SW 1271 (cell line): Measurements from ENCODE around the gene STXBP6.
"Not testable (repeated sequence)": the region's sequence is repeated elsewhere in the genome, so short reads cannot be mapped to it uniquely, and the experiment has no call there.

Source experiments
- DNase-seq, 2 experiments: peaks; one replicate each; lab custom pipeline; 2025; lab: John Stamatoyannopoulos, UW

The STXBP6 gene

DNA sequence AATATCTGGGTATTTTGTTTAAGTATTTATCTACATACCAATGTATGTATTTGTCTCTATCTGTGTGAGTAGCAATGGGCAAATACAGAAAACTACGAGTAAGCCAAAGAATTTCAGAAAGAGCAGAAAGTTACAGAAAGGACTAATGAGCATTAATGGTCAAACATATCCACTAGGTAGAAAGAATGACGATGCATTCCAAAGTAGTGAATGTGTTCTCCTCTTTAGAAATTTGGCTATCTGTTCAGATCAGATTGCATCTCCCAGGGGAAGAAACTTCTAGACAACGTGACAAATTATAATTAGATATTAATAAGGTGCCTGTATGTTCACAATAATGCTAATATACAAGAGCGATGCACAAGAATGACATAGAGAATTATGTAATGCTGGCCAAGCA is 221.5 kb downstream of the STXBP6 start:
- DNase-seq, result no peak

DNA sequence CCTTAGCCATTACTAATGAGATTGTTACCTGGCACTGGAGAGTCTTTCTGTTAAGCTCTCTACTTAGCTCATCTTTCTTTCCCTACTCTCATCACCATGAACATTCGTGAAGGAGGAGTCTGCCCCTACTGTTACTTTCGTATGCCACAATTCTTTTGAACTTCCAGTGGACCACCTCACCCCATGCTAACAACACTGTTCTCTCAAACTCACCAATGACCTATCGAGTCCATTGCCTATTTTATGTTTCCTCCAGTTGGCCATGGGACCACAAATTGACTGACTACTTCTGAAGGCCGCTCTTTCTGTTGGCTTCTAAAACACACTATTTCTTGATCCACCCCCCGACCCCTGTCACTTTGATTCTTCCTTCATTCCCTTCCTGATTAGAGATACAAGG is 223.6 kb downstream of the STXBP6 start:
- no peak for DNase-seq

DNA sequence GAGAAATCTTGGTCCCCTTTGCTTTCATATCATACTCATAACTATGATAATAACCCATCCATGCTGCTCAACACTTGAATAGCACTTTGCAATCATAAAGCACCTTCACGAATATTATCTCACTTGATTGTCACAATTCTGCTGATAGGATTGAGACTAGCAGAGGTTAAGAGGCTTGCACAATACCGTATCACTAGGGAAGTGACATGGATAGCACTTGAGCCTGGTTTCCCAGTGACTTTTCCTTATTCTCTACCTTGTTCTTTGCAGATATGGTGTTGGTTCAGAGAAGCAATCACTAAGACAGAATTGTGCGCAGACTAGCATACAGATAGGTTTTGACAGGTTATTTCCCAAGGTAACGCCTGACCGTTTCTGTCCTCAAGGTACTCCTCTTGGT is 229.3 kb downstream of the STXBP6 start:
- no peak for DNase-seq

DNA sequence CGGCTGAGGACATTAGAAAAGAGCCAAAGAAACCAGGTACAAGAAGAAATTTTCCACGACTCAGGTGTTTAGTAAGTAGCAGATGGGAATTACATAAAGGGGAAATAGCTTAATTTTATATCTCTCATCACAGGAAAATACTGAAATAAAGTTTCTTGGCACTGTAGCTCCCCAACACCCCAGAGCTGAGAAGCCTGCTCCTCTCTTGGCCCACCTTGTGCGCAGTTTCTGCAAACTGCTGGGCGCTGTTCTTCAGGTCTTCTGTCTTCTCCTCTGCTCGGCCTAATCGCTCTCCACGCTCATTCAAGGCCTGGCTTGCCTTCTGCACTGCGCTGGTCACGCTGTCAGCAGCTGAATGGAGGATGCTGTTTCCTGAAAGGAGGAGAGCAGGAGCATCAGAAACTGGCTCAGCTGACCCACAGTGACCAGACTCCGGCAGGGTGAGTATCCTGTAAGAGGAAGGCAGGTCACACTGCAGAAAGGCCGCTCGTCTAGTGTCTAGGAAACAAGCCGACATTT is 231.1 kb downstream of the STXBP6 start:
- no peak for DNase-seq

DNA sequence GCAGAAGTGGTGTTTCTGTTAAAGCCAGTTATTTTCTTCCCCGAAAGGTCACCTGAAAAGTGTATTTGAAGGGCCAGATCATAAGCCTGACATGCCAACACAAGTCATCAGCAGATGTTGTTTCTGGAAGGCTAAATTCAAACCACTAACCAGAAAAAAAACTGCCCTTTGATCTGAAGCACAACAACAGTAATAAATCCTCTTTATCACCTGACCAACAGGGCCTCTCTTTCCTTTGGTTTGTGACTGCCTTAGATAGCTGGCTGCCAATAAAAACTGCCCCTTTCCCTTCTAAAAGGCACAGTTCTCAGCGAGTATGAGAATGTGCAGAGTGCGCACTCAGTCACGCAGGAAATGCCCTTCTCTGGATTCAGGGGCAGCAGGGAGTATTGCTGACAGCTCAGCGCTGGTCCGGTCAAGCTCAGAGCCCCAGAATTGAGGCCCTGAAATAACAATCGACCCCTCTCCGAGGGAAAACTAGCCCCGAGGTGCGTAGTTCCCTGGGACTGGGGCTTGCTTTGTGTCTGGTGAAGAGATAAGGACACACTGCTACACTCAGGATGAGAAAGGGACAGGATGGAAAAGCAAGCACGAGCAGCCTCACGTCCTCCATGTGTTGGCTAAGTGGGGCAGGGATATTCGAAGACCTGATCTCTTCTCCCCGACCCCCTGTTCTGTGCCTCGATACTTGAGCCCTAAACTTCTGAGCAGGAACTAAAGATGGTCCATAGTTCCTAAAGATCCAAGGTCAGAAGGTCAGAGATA is 231.7 kb downstream of the STXBP6 start:
- DNase-seq, result no peak

DNA sequence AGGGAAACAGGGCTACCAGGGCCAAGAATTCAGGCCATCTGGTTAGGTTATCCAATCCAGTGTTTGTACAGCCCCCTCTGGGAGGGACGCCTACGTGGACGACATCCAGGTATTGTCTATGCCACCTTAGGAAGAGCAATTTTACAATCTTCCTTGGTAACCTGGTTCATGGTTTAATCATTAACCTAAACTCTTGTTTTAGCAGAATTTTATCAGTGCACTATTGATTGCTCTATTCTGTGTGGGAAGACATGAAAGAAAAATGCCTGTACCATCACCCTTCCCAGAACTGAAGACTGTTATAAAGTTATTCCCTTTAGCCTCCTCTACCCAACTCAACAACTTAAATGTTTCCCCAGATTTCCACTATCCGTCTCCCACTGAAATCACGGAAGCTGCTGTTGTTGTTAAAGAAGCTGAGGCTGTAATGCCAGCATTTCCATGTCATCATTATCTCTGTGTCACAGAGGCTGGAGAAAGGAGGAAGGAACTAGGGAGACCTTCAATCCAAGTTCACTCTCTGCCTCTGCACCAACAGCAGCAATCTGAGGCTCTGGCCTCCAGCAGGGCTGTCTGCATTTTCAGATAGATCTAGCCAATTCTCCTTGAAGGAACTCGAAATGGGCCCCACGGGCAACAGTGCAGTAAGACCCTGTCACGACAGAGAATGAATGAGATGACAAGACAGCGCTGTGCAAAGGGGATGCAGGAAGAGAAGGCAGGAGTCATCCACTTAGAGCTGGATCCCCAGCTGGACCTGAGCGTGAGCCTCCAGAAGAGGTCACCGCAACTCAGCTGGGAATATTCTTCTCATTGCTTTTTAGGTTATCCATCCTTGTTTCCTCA is 232.5 kb downstream of the STXBP6 start:
- DNase-seq, result peak in 1 of 2 experiments; percentile 9

DNA sequence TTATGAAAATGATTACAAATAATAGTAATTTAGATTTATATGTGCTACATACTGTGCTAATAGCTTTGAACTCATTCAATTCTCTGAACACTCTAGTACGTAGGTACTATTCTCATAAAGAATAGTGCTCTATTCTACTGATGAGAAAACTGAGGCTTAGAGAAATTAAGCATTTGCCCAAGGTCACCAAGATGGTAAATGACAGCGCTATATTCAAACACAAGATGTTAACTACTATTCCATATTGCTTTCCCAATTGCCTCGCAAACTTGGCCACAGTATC is 233.1 kb downstream of the STXBP6 start:
- no peak for DNase-seq

DNA sequence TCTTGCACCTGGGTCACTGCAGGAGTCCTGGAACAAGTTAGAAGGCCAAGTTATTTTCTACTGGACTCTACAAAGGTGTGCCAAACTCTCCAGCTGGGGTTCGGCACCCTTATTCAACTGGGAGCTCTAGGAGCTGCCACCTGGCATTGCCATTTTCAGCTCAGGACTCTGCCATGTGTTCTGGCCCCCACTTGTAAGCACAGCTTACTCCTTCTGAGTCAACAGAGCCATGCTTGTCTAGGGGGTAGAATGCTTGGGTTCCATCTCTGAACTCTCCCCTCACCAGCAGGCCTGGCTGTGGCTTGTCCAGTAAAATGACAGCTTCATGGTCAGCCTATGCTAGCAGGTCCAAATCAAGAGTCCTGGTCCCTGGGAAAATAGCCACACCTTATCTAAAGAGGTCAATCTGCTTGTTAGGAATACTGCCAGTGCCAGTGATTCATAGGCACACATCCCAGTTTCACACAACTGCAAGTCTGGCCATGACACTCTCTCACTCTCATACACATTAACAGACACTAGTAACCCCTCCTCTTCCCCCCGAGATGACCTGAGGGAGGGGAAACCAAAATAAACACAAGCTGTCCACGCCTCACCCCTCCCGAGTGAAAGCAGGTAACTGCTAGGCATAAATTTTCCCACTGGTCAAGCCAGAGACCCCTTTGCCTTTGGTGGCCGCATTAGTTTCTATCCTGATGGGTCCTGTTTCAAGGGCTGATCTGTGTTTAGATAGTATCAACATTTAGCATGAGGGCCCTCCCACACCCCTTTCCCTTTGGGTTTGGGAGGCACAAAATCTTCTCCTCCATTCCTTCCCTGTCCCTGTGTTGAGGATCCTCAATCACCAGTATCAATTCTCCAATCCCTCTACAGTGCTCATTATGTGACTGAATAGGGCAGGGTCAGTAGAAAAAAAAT is 233.7 kb downstream of the STXBP6 start:
- DNase-seq, result no peak

DNA sequence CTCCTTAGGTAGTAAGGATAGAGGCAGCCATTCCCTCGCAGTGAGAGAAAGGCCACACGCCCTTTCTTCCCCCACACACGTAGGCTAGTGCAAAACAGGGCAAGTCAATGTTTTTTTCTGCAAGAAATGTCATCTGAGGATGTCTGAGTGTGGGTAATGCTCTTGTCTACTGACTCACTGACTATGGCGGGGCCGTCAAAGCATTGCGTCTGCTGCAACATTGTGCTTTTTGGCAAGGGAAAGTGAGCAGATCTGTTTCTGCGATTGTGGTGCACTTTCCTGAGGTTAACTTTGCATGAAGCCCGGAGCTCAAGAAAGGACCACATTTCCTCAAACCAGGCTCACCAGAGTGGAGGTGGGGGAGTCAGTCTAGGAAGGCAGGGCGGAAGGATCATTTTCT is 234.4 kb downstream of the STXBP6 start:
- no peak for DNase-seq

DNA sequence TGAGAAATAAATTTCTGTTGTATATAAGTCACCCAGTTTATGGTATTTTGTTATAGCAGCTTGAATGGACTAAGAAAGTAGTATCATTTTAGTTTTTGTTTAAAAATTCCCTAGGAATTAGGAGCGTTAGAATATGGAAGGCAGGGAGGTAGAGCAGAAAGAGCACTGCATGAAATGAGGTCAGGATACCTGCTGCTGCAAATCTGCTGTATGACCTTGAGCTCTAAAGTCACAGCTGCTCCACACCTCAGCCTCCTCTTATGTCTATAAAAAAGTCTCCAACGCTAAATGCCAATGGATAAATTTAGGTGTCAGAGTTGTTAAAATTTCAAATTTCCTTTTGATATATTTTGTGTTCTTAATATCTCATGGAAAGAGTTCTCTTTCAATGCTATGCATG is 235.0 kb downstream of the STXBP6 start:
- DNase-seq, result no peak

DNA sequence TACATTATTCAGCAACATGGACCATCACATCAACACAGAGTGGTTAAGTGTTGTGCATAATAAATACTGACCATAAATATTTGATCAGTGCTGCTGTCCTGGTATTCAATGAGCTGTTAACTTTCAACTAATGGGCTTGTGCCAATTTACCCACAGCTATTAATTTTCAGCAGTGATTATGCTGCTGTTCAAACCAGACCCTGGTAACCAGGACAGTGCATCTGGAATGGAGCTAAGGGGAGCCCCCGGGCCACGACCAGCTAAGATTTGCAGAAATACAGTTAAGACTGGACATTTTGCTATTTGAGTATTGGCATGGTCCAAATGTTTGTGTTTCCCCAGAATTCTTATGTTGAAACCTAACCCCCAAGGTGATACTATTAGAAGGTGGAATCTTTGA is 235.6 kb downstream of the STXBP6 start:
- DNase-seq, result no peak

DNA sequence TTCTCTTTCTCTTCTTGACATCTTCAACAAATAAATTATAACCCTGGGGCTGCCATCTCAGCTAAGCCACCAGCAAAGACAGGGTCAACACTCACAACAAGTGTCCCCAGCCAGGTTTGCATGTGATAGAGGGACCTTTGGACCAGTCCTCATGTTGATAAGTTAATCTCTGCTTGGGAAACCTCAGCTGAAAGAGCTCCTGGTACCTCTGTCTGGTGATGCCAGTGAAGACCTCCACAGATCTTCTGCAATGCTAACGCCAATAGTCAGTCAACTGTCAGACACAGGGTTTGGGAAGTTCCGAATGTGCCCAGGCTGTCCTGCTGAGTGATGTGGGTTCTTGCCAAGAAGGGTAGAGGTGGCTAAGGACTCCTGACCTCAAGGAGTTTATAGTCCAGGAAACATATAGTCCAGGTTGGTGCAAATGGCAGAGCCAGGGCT is 236.1 kb downstream of the STXBP6 start:
- DNase-seq, result no peak

DNA sequence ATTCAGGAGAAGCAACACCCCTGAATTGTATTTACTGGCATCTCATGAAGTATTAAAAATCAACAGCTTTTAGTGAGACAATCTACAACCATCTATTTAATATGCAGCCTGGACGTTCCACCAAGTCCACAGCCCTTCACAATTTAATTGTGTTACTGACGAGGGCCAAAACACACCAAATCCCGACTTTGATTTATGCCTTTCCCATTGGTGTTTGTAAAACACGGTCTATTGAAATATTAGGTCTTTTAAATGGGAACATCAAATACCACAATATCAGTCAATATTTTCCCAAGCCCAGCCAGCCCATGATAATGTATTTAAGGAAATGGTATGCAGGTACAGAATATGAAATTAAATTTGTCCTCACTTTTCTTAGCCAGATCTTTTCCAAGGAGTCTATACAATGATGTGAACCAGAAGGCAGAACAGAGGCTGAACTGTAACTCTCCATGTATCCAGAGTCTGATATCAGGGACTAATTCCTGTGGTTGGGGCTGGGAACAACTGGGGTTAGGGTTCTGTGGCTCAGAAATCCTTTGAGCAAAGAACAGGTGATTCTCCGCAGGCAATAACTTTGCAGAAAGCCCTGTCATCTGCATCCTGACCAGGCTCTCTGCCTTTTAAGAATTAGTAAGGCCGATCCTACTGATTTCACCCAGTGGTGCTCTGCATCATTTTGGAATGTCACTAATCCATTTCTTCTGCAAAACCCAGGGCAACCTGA is 236.7 kb downstream of the STXBP6 start:
- no peak for DNase-seq

DNA sequence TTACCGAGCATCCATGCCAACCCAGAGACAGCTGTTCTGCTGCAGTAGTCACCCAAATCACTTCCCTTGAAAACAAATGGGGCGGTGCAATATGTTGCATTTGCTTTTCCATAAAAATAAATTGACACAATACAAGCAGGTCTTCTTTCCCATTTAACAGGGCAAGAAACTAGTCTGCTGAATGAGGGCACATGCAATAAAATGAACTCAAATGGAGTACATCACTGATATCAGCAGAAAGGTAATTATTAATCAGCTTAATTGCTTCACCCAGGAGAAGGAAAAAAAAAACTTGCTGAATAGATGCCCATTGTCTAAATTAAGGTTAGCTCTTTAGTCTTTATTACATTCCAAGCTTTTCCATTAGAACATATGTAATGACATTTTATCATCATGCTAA is 240.8 kb downstream of the STXBP6 start:
- DNase-seq, result no peak

DNA sequence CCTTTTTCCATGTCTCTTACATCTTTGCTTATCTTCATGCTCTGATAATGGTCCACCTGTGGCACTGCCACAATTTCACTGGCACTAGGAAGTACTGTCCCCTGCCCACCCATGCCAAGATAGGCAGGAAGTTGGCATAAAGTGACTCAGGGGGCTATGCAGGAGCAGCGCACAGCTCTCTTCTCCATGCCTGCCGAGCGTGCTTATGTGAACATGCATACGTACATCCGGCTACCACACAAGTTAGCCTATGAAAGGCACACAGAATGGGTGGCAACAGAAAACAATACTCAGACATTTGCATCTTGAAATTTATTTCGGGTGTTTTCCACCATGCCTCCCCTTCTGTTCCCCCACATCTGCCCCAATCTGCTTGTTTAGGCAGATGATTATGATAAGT is 241.5 kb downstream of the STXBP6 start:
- no peak for DNase-seq

DNA sequence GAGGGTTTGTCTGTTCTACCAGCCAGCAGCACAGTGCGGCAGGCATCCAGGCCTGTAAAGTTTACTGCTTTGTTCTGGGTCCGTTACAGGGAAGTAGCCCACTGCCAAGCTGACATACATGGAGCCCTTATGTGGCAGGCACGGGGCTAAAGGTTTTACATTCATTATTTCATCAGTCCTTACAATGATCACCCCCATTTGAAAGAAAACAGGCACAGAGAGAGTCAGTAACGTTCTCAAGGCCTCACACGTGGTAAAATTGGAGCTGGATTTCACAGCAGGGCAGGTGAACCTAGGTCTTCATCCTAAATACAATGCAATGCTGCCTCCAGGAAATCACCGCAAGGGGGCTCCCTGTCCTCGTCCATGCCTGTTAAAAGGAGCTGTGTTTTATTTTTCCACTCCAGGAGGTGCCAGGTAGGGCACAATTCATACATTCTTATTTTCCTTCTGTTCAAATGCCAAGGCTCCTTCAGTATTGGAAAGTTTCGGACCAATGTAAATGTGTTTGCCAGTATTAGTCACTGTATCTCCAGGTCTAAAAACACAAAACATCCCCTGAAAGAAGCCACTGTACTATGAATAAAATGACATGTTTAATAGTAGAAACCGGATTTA is 243.8 kb downstream of the STXBP6 start:
- peak in 1 of 2 experiments; percentile 58 for DNase-seq

DNA sequence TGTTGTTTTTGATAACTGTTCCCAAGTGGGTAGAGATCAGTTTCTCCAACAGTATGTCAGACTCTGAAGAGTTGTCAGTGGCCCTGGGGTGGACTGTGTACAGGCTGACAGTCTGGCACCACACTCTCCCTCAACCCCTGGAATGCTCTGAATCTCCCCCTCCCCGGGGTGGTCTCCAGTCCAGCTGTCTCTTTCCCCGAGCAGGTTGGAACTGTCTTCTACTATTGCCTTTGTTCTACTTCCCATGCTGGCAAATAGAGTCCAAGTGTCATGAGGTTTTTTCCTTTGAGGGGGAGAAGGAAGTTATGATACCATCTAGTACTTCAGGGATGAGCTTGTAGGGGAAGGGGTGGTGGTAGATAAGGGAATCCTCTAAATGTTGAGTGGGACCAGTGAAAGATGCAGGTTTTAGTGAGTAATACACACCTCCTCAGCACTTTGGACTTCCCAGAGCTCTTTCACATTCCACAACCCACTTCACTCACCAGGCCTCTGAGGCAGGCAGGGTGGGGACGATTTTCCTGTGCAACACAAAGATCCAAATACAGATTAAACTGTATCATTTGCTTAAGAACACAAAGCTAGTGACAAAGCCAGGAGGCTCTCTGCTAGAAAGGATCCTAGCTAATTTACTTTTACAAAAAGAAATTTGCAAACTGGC is 245.3 kb downstream of the STXBP6 start:
- DNase-seq, result no peak

DNA sequence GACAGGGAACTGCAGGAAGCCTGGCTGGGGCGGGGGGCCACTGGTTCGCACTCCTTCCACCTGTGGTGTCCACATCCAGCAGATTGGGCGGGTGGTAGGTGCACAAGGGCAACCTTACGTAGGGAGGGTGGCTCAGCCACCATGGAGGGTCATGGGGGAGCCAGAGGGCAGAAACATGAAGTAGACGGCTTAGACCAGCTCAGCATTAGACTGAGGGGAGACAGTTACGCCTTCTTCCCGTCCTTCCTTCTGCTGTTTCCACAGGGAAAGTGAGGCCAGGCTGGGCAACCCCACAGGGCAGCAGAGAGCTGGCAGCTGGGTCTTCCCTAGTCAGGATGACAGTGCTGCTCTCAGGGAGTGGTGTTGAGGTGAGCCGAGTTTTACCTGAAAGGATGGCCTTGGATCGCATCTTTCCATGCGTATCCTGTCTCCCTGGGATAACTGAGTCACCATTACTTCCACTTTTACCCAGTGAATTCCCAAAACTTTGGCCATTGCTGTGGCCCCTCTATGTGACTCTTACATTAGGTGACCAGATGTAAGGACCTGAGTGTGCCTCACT is 245.9 kb downstream of the STXBP6 start:
- DNase-seq, result no peak

DNA sequence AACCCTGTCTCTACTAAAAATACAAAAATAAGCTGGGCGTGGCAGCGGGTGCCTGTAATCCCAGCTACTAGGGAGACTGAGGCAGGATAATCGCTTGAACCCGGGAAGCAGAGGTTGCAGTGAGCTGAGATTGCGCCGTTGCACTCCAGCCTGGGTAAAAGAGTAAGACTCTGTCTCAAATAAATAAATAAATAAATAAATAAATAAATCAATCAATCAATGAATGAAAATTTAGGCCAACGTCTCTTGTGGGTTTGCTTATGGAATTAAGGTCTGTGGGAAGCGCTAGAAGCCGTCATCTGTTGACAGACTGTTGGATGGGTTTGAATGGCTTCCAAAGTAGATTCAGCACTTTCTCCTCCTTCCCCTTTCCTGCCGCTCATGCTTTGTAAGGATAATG is 246.5 kb downstream of the STXBP6 start:
- not testable (repeated sequence) for DNase-seq

DNA sequence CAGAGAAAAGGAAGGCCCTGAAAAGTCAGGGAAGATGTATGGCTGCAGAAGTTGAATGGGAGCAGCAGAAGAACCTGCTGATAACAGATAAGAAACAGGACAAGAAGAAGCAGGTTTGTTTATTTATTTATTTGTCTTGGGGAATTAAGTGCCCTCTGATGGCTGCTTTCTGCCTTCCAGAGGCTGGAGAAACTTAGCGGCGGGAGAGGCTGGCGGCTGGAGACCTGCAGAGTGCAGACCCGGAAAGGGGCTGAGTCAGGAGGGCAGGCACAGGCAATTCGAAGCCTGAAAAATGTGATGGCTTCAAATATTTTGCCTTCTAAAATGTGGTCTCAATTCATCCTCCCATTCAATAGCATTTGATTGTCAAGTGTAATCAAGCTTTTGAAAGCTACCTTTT is 247.7 kb downstream of the STXBP6 start:
- no peak for DNase-seq
